Uterus (tissue), 4 donors: ENCODE data around the gene TRIM32. TPM values are rescaled to one million over a fixed set of nuclear protein-coding genes. Genes with fewer than 3 reads are reported as not detected.

Experiments
- DNase-seq, 2 donors: peaks; one replicate each; pipeline ENCODE4 v3.0.0-alpha.2; 2019 to 2020
- H3K27ac ChIP-seq, 2 donors: fragments of 200-600 bp; sonication (generic); 1 replicate in 1 of 2; 2 replicates in 1 of 2; pipeline ENCODE4 v1.5.1; 2016 to 2018
- H3K27me3 ChIP-seq, 2 donors: fragments of 200-600 bp; sonication (generic); one replicate each; pipeline ENCODE4 v1.5.1; 2018 to 2019; ENCODE audit warnings: control low read depth in 1 of 2
- H3K36me3 ChIP-seq, 2 donors: fragments of 200-600 bp; sonication (generic); one replicate each; pipeline ENCODE4 v1.5.1; 2019; ENCODE audit warnings: control low read depth in 1 of 2
- H3K4me1 ChIP-seq, 2 donors: fragments of 200-600 bp; sonication (generic); one replicate each; pipeline ENCODE4 v1.5.1; 2018 to 2019; ENCODE audit warnings: control low read depth in 1 of 2
- H3K4me3 ChIP-seq, 2 donors: fragments of 200-600 bp; sonication (generic); 1 replicate in 1 of 2; 2 replicates in 1 of 2; pipeline ENCODE4 v1.5.1; 2018 to 2019; ENCODE audit warnings: mild to moderate bottlenecking in 1 of 2
- H3K9me3 ChIP-seq, 2 donors: fragments of 200-600 bp; sonication (generic); one replicate each; pipeline ENCODE4 v1.5.1; 2019; ENCODE audit warnings: control low read depth in 1 of 2
- CTCF ChIP-seq, 4 experiments: fragments of 200-600 bp in 2 of 4; fragments of 450-650 bp in 2 of 4; sonication (generic) in 2 of 4; IDR thresholded peaks; one replicate each; pipeline ENCODE4 v1.5.1; 2016 to 2019; ENCODE audit warnings: antibody characterized with exemption in 4 of 4, mild to moderate bottlenecking in 2 of 4, moderate library complexity in 1 of 4
- POLR2A ChIP-seq, 2 donors: fragments of 450-650 bp; IDR thresholded peaks; one replicate each; pipeline ENCODE4 v1.6.1; 2016; ENCODE audit warnings: antibody characterized with exemption in 2 of 2, mild to moderate bottlenecking in 1 of 2, moderate library complexity in 1 of 2
- intact Hi-C: fragments of 100-400 bp; cut with DNase I; formaldehyde crosslinking; loops from one replicate; pipeline ENCODE4 v1.15.1; 2023; ENCODE audit warnings: low total_unique reads
- total RNA-seq, 4 donors: library from RNA; depleted of rRNA in 3 of 4; stranded (reverse); fragments of >200 nt in 3 of 4; gene quantifications; one replicate each; pipeline versions ENCODE4 v1.1.0 to v1.2.4, GENCODE V29; 2014 to 2023
- donor health status: DM: yes; HTN: yes; CAD: no.

Gene TRIM32
- total RNA-seq, 4 donors from 2014 or later: 13.2 to 36.0 (median 25.3) TPM

GRCh38 chr9:116674210-116674980, 12.7 kb upstream of the TRIM32 start:
- no peak for DNase-seq
- TF ChIP-seq POLR2A (IDR thresholded peaks at IDR 0.05) (no peak), CTCF (IDR thresholded peaks at IDR 0.05) (no peak)
- H3K36me3 ChIP-seq: no peaks in the 10 kb centered on the region
- H3K9me3 ChIP-seq: no peaks in the 10 kb centered on the region
- H3K27me3 ChIP-seq: no peaks in the 10 kb centered on the region
- H3K4me3 ChIP-seq: no peak overlapping the region
- H3K4me1 ChIP-seq: no peaks in the 10 kb centered on the region
- intact Hi-C loops: no loop called here
- H3K27ac ChIP-seq: no peak overlapping the region

GRCh38 chr9:116683535-116683934, 3.6 kb upstream of the TRIM32 start:
- Histone ChIP-seq H3K27me3 (no peaks in the 10 kb centered on the region), H3K9me3 (no peaks in the 10 kb centered on the region), H3K4me3 (no peak overlapping the region), H3K36me3 (no peaks in the 10 kb centered on the region), H3K27ac (no peak overlapping the region), H3K4me1 (peaks cover 8 to 13% of the 10 kb centered on the region in 2 donors)
- TF ChIP-seq CTCF (IDR thresholded peaks at IDR 0.05): no peak
- TF ChIP-seq POLR2A (IDR thresholded peaks at IDR 0.05): no peak
- no peak for DNase-seq
- intact Hi-C loops: no loop called here

DNA sequence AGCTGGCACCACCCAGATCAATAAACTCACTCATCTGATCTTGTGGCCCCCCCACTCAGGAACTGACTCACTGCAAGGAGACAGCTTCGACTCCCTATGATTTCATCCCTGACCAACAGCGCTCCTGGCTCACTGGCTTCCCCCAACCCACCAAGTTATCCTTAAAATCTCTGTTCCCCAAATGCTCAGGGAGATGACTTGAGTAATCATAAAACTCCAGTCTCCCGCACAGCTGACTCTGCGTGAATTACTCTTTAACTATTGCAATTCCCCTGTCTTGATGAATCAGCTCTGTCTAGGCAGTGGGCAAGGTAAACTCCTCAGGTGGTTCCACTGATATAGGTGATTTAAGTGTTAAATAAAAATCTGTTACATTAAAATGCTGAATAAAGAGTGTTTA, 1.9 kb upstream of the TRIM32 start:
- Histone ChIP-seq H3K27ac (no peak overlapping the region), H3K27me3 (no peaks in the 10 kb centered on the region), H3K9me3 (no peaks in the 10 kb centered on the region), H3K36me3 (no peaks in the 10 kb centered on the region), H3K4me1 (peaks cover 13% of the 10 kb centered on the region in 2 donors), H3K4me3 (no peak overlapping the region)
- TF ChIP-seq POLR2A (IDR thresholded peaks at IDR 0.05) (no peak), CTCF (IDR thresholded peaks at IDR 0.05) (no peak)
- DNase-seq: no peak
- intact Hi-C loops: no loop called here

DNA sequence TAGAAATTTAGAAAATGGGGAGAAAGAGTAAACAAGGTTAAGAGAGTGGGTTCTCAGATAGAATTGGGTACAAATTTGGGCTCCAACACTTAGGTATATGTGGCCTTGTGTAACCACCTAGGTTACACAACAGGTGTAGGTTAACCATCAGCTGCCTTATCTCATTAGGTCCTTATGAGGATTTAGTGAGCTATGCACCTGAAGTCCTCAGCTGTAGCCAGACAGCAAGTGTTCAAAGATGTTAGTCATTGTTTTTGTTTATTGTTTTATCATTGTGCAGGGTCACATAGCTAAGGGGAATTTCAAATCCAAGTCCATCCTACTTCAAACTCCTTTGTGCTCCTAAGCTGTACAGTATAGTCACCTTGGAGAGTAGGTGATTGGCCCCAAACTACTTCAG, 970 bp upstream of the TRIM32 start:
- H3K36me3 ChIP-seq: no peaks in the 10 kb centered on the region
- TF ChIP-seq POLR2A (IDR thresholded peaks at IDR 0.05) (no peak), CTCF (IDR thresholded peaks at IDR 0.05) (no peak)
- H3K9me3 ChIP-seq: no peaks in the 10 kb centered on the region
- peaks cover 13% of the 10 kb centered on the region in 2 donors for H3K4me1 ChIP-seq
- DNase-seq: no peak
- no peak overlapping the region for H3K27ac ChIP-seq
- peak overlapping the region in 1 of 2 donors; percentile 92 for H3K4me3 ChIP-seq
- intact Hi-C loops: no loop called here
- H3K27me3 ChIP-seq: no peaks in the 10 kb centered on the region

DNA sequence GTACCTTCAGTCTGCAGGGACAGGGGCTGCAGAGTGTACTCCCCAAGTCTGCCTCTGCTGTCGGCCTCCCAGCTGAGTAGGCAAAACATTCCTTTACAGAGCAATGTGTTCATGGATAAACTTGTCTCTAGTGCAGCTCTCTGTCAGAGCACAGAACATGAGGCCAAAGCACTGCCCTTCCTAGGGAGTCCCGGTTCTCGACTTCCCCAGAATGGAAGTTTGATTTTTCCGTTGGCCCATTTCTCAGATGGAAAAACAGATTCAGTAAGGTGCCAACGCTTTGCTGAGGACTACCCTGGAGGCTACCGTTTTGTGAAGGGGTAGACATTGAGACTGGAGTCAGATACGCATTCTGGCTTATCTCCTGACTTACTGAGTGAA, 422 bp upstream of the TRIM32 start:
- intact Hi-C loops: no loop called here
- H3K36me3 ChIP-seq: no peaks in the 10 kb centered on the region
- TF ChIP-seq CTCF (IDR thresholded peaks at IDR 0.05) (no peak), POLR2A (IDR thresholded peaks at IDR 0.05) (no peak)
- H3K27me3 ChIP-seq: no peaks in the 10 kb centered on the region
- H3K4me3 ChIP-seq: peak overlapping the region; percentile 92
- no peaks in the 10 kb centered on the region for H3K9me3 ChIP-seq
- peak overlapping the region; percentile 76 to 79 for H3K27ac ChIP-seq
- no peak for DNase-seq
- H3K4me1 ChIP-seq: peaks cover 13% of the 10 kb centered on the region in 2 donors
